ENCODE results near the gene IMMP2L. TPM values are rescaled to one million over a fixed set of nuclear protein-coding genes. Genes with fewer than 3 reads are reported as not detected.
A peak's percentile ranks its signal among the peaks of the same experiment; 100 is the strongest.

IMMP2L gene
- total RNA-seq, 1 donor from 2014 or later: 59.6 TPM

DNA sequence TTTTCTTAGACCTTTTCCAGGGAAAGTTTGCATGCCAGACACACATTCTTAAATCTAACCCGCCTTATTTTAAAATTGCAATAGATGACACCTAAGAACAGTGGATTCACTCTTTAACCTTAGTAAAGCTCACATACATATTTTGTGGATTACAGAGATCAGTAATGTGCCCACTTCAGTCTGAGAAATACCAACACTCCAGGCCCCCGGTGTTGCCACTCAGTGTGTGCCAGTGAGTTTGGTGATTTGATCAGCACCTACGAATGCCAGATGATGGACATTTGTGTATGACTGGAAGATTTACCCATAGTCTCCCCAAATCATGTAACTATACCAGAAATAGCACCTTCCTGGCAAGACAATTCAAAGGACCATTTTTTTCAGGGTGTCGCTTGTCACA, 468.8 kb downstream of the IMMP2L start:
- TF ChIP-seq, protein P1, sequence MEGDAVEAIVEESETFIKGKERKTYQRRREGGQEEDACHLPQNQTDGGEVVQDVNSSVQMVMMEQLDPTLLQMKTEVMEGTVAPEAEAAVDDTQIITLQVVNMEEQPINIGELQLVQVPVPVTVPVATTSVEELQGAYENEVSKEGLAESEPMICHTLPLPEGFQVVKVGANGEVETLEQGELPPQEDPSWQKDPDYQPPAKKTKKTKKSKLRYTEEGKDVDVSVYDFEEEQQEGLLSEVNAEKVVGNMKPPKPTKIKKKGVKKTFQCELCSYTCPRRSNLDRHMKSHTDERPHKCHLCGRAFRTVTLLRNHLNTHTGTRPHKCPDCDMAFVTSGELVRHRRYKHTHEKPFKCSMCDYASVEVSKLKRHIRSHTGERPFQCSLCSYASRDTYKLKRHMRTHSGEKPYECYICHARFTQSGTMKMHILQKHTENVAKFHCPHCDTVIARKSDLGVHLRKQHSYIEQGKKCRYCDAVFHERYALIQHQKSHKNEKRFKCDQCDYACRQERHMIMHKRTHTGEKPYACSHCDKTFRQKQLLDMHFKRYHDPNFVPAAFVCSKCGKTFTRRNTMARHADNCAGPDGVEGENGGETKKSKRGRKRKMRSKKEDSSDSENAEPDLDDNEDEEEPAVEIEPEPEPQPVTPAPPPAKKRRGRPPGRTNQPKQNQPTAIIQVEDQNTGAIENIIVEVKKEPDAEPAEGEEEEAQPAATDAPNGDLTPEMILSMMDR (IDR thresholded peaks at IDR 0.05; ENCODE audit: unreplicated experiment): no peak
- H3K9me3 Mint-ChIP-seq: no peaks in the 10 kb centered on the region
- H3K4me3 Mint-ChIP-seq: peak overlapping the region; percentile 82
- H3K36me3 Mint-ChIP-seq: no peaks in the 10 kb centered on the region
- no peak overlapping the region for H3K27ac Mint-ChIP-seq
- no peaks in the 10 kb centered on the region for H3K27me3 Mint-ChIP-seq (ENCODE audit: low read depth)
- DNase-seq (ENCODE audit: low spot score in 2 of 2, unreplicated experiment in 2 of 2): no peak
- H3K4me1 Mint-ChIP-seq: peaks cover 38% of the 10 kb centered on the region

DNA sequence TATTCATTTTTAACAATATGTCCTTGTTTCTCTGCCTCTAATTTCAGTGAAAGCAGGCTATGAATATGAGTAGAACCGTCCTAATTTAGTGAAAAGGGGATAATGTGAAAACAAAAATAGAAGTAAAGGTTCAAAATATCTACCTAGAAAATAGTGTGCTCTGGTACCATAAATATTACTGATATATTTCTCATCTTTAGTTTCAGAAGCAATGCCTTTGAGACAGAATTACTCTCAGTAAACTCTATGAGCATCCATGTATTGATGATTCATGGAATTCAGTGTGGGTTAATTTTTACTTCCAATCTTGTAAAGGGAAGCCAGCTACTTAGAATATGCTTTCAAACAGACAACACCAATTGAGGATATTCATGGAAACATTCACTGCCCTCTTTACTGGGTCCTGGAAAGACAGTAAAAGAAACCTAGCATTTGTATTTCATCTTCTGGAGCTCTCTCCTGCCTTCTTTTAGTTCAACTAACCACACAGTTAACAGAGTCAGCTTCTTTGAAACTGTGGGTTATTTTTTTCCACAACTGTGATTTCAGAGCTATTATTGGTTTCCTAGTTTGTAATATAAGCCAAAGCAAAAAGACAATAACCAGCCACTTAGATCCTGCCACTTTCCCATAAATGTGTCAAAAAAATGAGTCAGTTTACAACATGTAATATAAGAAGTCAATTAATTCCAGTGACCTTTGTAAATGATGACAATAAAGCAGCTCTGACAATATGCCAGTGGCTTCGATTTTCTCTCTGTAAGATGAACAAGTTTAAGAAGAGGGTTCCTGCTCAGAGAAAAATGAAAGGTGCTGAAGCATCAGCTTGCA, 469.7 kb downstream of the IMMP2L start:
- H3K4me1 Mint-ChIP-seq: peaks cover 35% of the 10 kb centered on the region
- H3K36me3 Mint-ChIP-seq: no peaks in the 10 kb centered on the region
- no peaks in the 10 kb centered on the region for H3K9me3 Mint-ChIP-seq
- no peaks in the 10 kb centered on the region for H3K27me3 Mint-ChIP-seq (ENCODE audit: low read depth)
- no peak overlapping the region for H3K27ac Mint-ChIP-seq
- no peak for DNase-seq (ENCODE audit: low spot score in 2 of 2, unreplicated experiment in 2 of 2)
- H3K4me3 Mint-ChIP-seq: peak overlapping the region; percentile 82
- TF ChIP-seq, protein P1 (IDR thresholded peaks at IDR 0.05; ENCODE audit: unreplicated experiment): no peak

DNA sequence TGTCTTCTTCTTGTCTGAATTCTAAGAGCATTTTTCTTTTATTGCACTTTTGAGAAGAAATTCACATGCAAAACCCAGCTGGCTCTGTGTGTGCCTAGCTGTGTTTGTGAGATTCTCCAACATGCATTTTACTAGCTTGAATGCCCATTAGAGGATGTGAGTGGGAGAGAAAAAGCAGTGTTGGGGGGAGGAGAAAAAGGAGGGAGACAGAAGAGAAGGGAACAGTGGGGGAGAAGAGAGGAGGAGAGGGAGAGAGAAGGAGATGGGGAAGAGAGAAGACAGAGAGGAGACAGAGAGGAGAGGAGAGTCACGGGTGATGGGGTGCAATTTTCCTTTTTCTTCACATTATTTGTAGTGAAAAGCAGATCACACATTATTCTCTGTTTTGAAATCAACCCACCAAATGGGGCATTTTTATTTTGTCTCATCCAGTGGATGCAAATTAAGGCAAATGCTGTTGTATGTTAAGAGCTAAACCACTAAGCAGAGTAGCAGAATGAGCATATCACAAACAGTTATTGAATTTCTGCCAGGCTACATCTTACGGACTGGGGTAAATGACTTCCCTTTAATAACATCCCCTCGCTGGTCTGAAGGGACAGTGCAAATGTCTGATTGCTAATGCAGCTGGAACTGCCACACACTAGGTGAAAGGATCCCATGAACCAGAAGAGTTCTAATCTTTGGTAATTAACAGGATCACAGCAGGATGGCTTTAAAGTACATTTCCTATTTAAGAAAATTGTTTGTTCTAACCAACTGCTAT, 470.5 kb downstream of the IMMP2L start:
- Mint-ChIP-seq H3K27me3 (ENCODE audit: low read depth) (no peaks in the 10 kb centered on the region), H3K4me3 (peak overlapping the region; percentile 82), H3K27ac (peak overlapping the region; percentile 5)

DNA sequence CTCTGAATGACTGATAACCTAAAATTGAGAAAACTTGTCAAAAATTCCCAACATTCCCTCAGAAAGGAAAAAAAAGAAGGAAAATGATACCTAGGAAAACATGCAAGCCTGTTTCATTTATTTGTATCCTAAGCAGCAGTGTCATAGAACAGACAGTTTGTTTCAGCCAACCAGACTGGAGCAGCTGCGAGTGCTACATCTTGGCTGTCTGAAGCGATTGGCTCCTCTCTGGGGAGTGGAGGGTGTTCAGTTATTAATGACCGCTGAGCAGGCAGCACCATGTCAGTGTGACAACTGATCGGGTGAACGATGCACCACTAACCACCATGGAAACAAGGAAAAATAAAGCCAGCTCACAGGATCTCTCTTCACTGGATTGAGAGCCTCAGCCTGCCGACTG, 471.4 kb downstream of the IMMP2L start, which contains the start of gene LRRN3:
LRRN3 (plus strand) TSS at position 282 of the 400 bp plus-strand sequence. CDS start 31,646 bp downstream, outside the sequence.
- Mint-ChIP-seq H3K27me3 (ENCODE audit: low read depth) (no peaks in the 10 kb centered on the region), H3K9me3 (no peaks in the 10 kb centered on the region), H3K4me1 (peaks cover 35% of the 10 kb centered on the region), H3K4me3 (peak within 1 kb of the TSS; percentile 82), H3K36me3 (no peaks in the 10 kb centered on the region), H3K27ac (peak within 1 kb of the TSS; percentile 81)
- no peak for DNase-seq (ENCODE audit: low spot score in 2 of 2, unreplicated experiment in 2 of 2)
- TF ChIP-seq, protein P1 (IDR thresholded peaks at IDR 0.05; ENCODE audit: unreplicated experiment): no peak

More for the DNA sequence above, 470.5 kb downstream of the IMMP2L start:
- Mint-ChIP-seq H3K4me1 (peaks cover 35% of the 10 kb centered on the region), H3K9me3 (no peaks in the 10 kb centered on the region), H3K36me3 (no peaks in the 10 kb centered on the region)
- no peak for DNase-seq (ENCODE audit: low spot score in 2 of 2, unreplicated experiment in 2 of 2)
- TF ChIP-seq, protein P1 (IDR thresholded peaks at IDR 0.05; ENCODE audit: unreplicated experiment): no peak

DNA sequence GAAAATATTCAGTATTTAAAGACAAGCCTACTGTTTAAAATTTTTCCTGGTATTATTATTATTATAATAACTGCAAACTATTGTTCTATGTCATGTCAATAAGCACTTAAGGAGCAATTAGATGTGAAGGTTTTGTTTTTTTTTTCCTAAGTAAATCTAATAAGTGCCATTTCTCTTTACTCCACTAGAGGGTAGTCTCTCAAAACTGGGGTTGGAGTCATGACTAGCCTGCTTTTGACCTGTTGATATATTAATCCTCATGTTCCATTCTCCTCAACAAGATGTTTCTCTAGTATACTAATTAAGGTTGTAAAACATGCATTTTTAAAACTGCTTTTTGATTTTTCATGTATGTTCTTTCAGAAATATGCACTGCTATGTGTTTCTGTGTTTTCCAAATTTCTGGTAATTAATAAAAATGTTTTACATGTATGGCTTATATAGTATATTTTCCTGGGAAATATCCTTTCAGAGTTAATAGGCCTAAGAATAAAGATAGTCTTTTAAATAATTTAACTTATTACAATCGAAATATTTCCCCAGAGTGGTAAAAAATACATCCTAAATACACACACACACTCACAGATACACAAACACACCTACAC, 472.4 kb downstream of the IMMP2L start:
- no peak for DNase-seq (ENCODE audit: low spot score in 2 of 2, unreplicated experiment in 2 of 2)
- TF ChIP-seq, protein P1 (IDR thresholded peaks at IDR 0.05; ENCODE audit: unreplicated experiment): peak; percentile 85
- peaks cover 3% of the 10 kb centered on the region for H3K9me3 Mint-ChIP-seq
- H3K4me1 Mint-ChIP-seq: peaks cover 35% of the 10 kb centered on the region
- H3K27me3 Mint-ChIP-seq (ENCODE audit: low read depth): no peaks in the 10 kb centered on the region
- no peaks in the 10 kb centered on the region for H3K36me3 Mint-ChIP-seq
- H3K4me3 Mint-ChIP-seq: no peak overlapping the region
- no peak overlapping the region for H3K27ac Mint-ChIP-seq

Data from mesothelial cell of epicardium (in vitro differentiated cells).